Measurements from ENCODE around the gene CFAP99.

DNA sequence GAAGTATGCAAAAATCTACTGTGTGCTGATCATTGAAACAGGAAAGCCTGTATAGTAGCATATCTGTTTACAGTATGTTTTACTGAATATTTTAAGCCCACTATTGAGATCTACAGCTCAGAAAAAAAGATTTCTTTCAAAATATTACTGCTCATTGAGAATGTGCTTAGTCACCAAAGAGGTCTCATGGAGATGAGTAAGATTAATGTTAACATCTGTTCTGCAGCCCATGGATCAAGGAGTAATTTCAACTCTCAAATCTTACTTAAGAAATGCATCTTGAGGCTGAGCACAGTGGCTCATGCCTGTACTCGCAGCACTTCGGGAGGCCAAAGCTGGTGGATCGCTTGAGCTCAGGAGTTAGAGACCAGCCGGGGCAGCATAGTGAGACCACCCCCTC lies 53.4 kb downstream of the CFAP99 start:
- TF ChIP-seq TARDBP (IDR thresholded peaks at IDR 0.05) (no peak), NFRKB (IDR thresholded peaks at IDR 0.05) (no peak), SP1 (IDR thresholded peaks at IDR 0.05) (no peak), CTBP1 (IDR thresholded peaks at IDR 0.05; ENCODE audit: borderline replicate concordance) (no peak), SUZ12 (IDR thresholded peaks at IDR 0.05) (no peak), BHLHE40 (IDR thresholded peaks at IDR 0.05; ENCODE audit: borderline replicate concordance) (no peak), PKNOX1 (IDR thresholded peaks at IDR 0.05) (no peak), FOXA1 (IDR thresholded peaks at IDR 0.05) (no peak), L3MBTL2 (conservative IDR thresholded peaks at IDR 0.05) (no peak), ZNF384 (IDR thresholded peaks at IDR 0.05) (no peak), ARNT (IDR thresholded peaks at IDR 0.05) (no peak), ELF4 (IDR thresholded peaks at IDR 0.05) (no peak), FOXM1 (IDR thresholded peaks at IDR 0.05; ENCODE audit: borderline replicate concordance) (no peak)

All from HEK293T (cell line).